Thyroid gland (tissue), 4 donors: ENCODE results near the gene GID4.

ENCODE experiments used
- CTCF ChIP-seq, 6 experiments: fragments of 200-600 bp in 3 of 6; fragments of 450-650 bp in 3 of 6; sonication (generic) in 3 of 6; IDR thresholded peaks; one replicate each; pipeline ENCODE4 v1.5.1; 2016 to 2019; ENCODE audit warnings: antibody characterized with exemption in 6 of 6, mild to moderate bottlenecking in 2 of 6, inconsistent platforms in 1 of 6, moderate library complexity in 1 of 6
- POLR2A ChIP-seq, 2 donors: fragments of 450-650 bp; IDR thresholded peaks; one replicate each; pipeline ENCODE4 v1.6.1; 2017; ENCODE audit warnings: antibody characterized with exemption in 2 of 2, mild to moderate bottlenecking in 2 of 2, moderate library complexity in 1 of 2

GRCh38 chr17:18079543-18079942 is 40.3 kb downstream of the GID4 start:
- TF ChIP-seq CTCF (IDR thresholded peaks at IDR 0.05) (no peak), POLR2A (IDR thresholded peaks at IDR 0.05) (no peak)
